Smooth muscle cell (in vitro differentiated cells): ENCODE results near the gene UBE2G2. TPM values are rescaled to one million over a fixed set of nuclear protein-coding genes. Genes with fewer than 3 reads are reported as not detected.

ENCODE experiments used
- DNase-seq: peaks from one replicate; lab custom pipeline; 2025; ENCODE audit not compliant: unreplicated experiment; lab: John Stamatoyannopoulos, UW
- H2AFZ ChIP-seq: fragments of 200-600 bp; sonication (generic); 2 replicates; pipeline ENCODE4 v1.6.0; 2016; ENCODE audit warnings: antibody characterized with exemption, low read depth, mild to moderate bottlenecking
- H3F3A ChIP-seq: fragments of 200-600 bp; sonication (generic); 2 replicates; pipeline ENCODE4 v1.6.0; 2017; ENCODE audit warnings: antibody characterized with exemption, low read depth
- H3K27ac ChIP-seq: fragments of 200-600 bp; sonication (generic); 2 replicates; pipeline ENCODE4 v1.5.1; 2016; ENCODE audit warnings: low read depth, mild to moderate bottlenecking
- H3K27me3 ChIP-seq: fragments of 200-600 bp; sonication (generic); 2 replicates; pipeline ENCODE4 v1.6.1; 2016; ENCODE audit warnings: low read depth, mild to moderate bottlenecking
- H3K36me3 ChIP-seq: fragments of 200-600 bp; sonication (generic); 2 replicates; pipeline ENCODE4 v1.5.1; 2016; ENCODE audit warnings: low read depth
- H3K4me1 ChIP-seq: fragments of 200-600 bp; sonication (generic); 2 replicates; pipeline ENCODE4 v1.5.1; 2016; ENCODE audit warnings: low read depth
- H3K4me2 ChIP-seq: fragments of 200-600 bp; sonication (generic); 2 replicates; pipeline ENCODE4 v1.6.0; 2016; ENCODE audit warnings: mild to moderate bottlenecking
- H3K4me3 ChIP-seq: fragments of 200-600 bp; sonication (generic); 2 replicates; pipeline ENCODE4 v1.5.1; 2016; ENCODE audit warnings: mild to moderate bottlenecking
- H3K79me2 ChIP-seq: fragments of 200-600 bp; sonication (generic); 2 replicates; pipeline ENCODE4 v1.6.0; 2016; ENCODE audit warnings: low read depth, mild to moderate bottlenecking
- H3K9ac ChIP-seq: fragments of 200-600 bp; sonication (generic); 2 replicates; pipeline ENCODE4 v1.6.0; 2016; ENCODE audit warnings: low read depth
- H3K9me3 ChIP-seq: fragments of 200-600 bp; sonication (generic); replicated peaks from 2 replicates; pipeline ENCODE4 v1.5.1; 2016; ENCODE audit warnings: low read depth
- H4K20me1 ChIP-seq: fragments of 200-600 bp; sonication (generic); 2 replicates; pipeline ENCODE4 v1.6.0; 2016; ENCODE audit warnings: low read depth
- WGBS: methylation state at CpG from one replicate; pipeline ENCODE4 v1.1.7; 2016; ENCODE audit warnings: low lambda C conversion rate; 5-methylcytosine and 5-hydroxymethylcytosine counted together
- polyA plus RNA-seq: library from polyadenylated mRNA; unstranded; fragments of >200 nt; fragmentation: Nextera tagmentation; extraction: Ambion mirVana; gene quantifications from 2 replicates; pipeline ENCODE4 v1.2.1, GENCODE V29; 2016
- total RNA-seq: library from RNA; depleted of rRNA; stranded (reverse); fragments of >200 nt; gene quantifications from 2 replicates; pipeline ENCODE4 v1.2.3, GENCODE V29; 2014
- TF ChIP-seq, protein P1 (sequence below): fragments of 200-600 bp; sonication (generic); IDR thresholded peaks from 2 replicates; pipeline ENCODE4 v1.5.1; 2017; ENCODE audit warnings: borderline replicate concordance, mild to moderate bottlenecking, antibody characterized with exemption; ENCODE audit not compliant: insufficient read depth, poor library complexity, severe bottlenecking

Gene UBE2G2
- total and polyA plus RNA-seq, 2 experiments from 2014 or later: 33.1 to 34.1 TPM

GRCh38 chr21:44812640-44813039 is 11.0 kb upstream of the UBE2G2 start:
- H3K9me3 ChIP-seq: no peaks in the 10 kb centered on the region
- no peak overlapping the region for H3K4me3 ChIP-seq
- H3K27me3 ChIP-seq: no peaks in the 10 kb centered on the region
- peaks cover 95% of the 10 kb centered on the region for H4K20me1 ChIP-seq
- H3F3A ChIP-seq: no peaks in the 10 kb centered on the region
- no peaks in the 10 kb centered on the region for H3K4me1 ChIP-seq
- no peak overlapping the region for H3K4me2 ChIP-seq
- H3K27ac ChIP-seq: no peak overlapping the region
- no peak overlapping the region for H2AFZ ChIP-seq
- H3K36me3 ChIP-seq: no peaks in the 10 kb centered on the region
- H3K79me2 ChIP-seq: peaks cover 33% of the 10 kb centered on the region
- H3K9ac ChIP-seq: no peak overlapping the region
- WGBS: 96% methylated on average over 13 of the region's 14 CpGs
- TF ChIP-seq, protein P1, sequence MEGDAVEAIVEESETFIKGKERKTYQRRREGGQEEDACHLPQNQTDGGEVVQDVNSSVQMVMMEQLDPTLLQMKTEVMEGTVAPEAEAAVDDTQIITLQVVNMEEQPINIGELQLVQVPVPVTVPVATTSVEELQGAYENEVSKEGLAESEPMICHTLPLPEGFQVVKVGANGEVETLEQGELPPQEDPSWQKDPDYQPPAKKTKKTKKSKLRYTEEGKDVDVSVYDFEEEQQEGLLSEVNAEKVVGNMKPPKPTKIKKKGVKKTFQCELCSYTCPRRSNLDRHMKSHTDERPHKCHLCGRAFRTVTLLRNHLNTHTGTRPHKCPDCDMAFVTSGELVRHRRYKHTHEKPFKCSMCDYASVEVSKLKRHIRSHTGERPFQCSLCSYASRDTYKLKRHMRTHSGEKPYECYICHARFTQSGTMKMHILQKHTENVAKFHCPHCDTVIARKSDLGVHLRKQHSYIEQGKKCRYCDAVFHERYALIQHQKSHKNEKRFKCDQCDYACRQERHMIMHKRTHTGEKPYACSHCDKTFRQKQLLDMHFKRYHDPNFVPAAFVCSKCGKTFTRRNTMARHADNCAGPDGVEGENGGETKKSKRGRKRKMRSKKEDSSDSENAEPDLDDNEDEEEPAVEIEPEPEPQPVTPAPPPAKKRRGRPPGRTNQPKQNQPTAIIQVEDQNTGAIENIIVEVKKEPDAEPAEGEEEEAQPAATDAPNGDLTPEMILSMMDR: no peak
- no peak for DNase-seq

- Histone ChIP-seq H3F3A (no peaks in the 10 kb centered on the region), H3K27ac (no peak overlapping the region), H3K27me3 (no peaks in the 10 kb centered on the region), H3K36me3 (no peaks in the 10 kb centered on the region), H2AFZ (no peak overlapping the region), H3K4me1 (no peaks in the 10 kb centered on the region), H3K9me3 (no peaks in the 10 kb centered on the region), H4K20me1 (peaks cover 88% of the 10 kb centered on the region), H3K4me2 (no peak overlapping the region), H3K4me3 (no peak overlapping the region), H3K9ac (no peak overlapping the region), H3K79me2 (peaks cover 21% of the 10 kb centered on the region)
- no peak for DNase-seq
- WGBS: 84% methylated on average over 6 of the region's 6 CpGs
- TF ChIP-seq, protein P1: no peak
Observed at GRCh38 chr21:44810779-44811178, 9.2 kb upstream of the UBE2G2 start.

DNA sequence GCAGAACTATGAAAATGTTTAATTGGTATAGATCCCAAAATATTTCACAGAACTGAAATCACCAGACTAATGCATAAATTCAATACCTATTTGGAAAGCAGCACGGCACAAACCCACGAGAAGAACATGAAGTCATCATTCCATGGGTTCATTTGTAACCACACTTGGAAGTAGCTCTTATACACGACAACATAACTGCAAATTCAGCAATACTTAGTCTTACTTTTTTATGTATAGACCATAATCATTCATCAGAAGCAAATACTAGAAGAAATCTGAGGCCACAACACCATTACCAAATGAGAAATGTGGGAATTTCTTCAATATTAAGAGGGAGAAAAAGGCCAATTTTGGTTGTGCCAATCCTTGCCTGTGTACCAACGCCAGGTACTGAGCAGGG is 4.2 kb upstream of the UBE2G2 start:
- Histone ChIP-seq H3K36me3 (no peaks in the 10 kb centered on the region), H4K20me1 (peaks cover 39% of the 10 kb centered on the region), H3K27me3 (no peaks in the 10 kb centered on the region), H3K79me2 (peaks cover 10% of the 10 kb centered on the region), H3K9me3 (no peaks in the 10 kb centered on the region), H2AFZ (no peak overlapping the region), H3K4me1 (peaks cover 13% of the 10 kb centered on the region), H3K9ac (no peak overlapping the region), H3F3A (peaks cover 9% of the 10 kb centered on the region), H3K4me2 (no peak overlapping the region), H3K4me3 (no peak overlapping the region), H3K27ac (no peak overlapping the region)
- 89% methylated on average over 4 of the region's 4 CpGs for WGBS
- TF ChIP-seq, protein P1: no peak
- DNase-seq: no peak

GRCh38 chr21:44805226-44805625 is 3.6 kb upstream of the UBE2G2 start:
- 89% methylated on average over 4 of the region's 4 CpGs for WGBS
- H4K20me1 ChIP-seq: peaks cover 39% of the 10 kb centered on the region
- H3K9me3 ChIP-seq: no peaks in the 10 kb centered on the region
- no peak overlapping the region for H3K4me3 ChIP-seq
- no peaks in the 10 kb centered on the region for H3K36me3 ChIP-seq
- no peak for DNase-seq
- no peak overlapping the region for H3K9ac ChIP-seq
- H3K27ac ChIP-seq: no peak overlapping the region
- no peak overlapping the region for H2AFZ ChIP-seq
- H3K27me3 ChIP-seq: no peaks in the 10 kb centered on the region
- H3K79me2 ChIP-seq: peaks cover 16% of the 10 kb centered on the region
- TF ChIP-seq, protein P1: no peak
- peaks cover 19% of the 10 kb centered on the region for H3K4me1 ChIP-seq
- no peak overlapping the region for H3K4me2 ChIP-seq
- H3F3A ChIP-seq: peaks cover 9% of the 10 kb centered on the region
